SK-N-SH treated with all-trans-retinoic acid at 6 μM for 48 hours (cell line): ENCODE measurements around the gene CD83.

ENCODE experiments used
- ARNTL ChIP-seq: fragments of 450-650 bp; formaldehyde crosslinking; IDR thresholded peaks from 2 replicates; pipeline ENCODE4 v1.5.0; 2020; ENCODE audit warnings: low read depth, mild to moderate bottlenecking, moderate library complexity, borderline replicate concordance
- CSDC2 ChIP-seq: fragments of 250-450 bp; sonication (Bioruptor Pico); IDR thresholded peaks from 2 replicates; pipeline ENCODE4 v1.5.0; 2020; ENCODE audit warnings: mild to moderate bottlenecking, moderate library complexity
- GLIS3 ChIP-seq: fragments of 250-450 bp; sonication (Bioruptor Pico); IDR thresholded peaks from 2 replicates; pipeline ENCODE4 v1.5.0; 2020; ENCODE audit warnings: mild to moderate bottlenecking, moderate library complexity
- PATZ1 ChIP-seq: fragments of 250-450 bp; sonication (Bioruptor Pico); IDR thresholded peaks from 2 replicates; pipeline ENCODE4 v1.8.0; 2020; ENCODE audit warnings: mild to moderate bottlenecking, moderate library complexity, borderline replicate concordance
- SNAI2 ChIP-seq: fragments of 250-450 bp; sonication (Bioruptor Pico); IDR thresholded peaks from 2 replicates; pipeline ENCODE4 v1.5.0; 2020; ENCODE audit warnings: mild to moderate bottlenecking, moderate library complexity
- TOX ChIP-seq: fragments of 250-450 bp; sonication (Bioruptor Pico); IDR thresholded peaks from 2 replicates; pipeline ENCODE4 v1.8.0; 2021; ENCODE audit warnings: mild to moderate bottlenecking, moderate library complexity, borderline replicate concordance
- ZC3H10 ChIP-seq: fragments of 250-450 bp; sonication (Bioruptor Pico); IDR thresholded peaks from 2 replicates; pipeline ENCODE4 v1.5.1; 2021; ENCODE audit warnings: mild to moderate bottlenecking, moderate library complexity
- ZFP3 ChIP-seq: fragments of 250-450 bp; sonication (Bioruptor Pico); IDR thresholded peaks from 2 replicates; pipeline ENCODE4 v1.5.0; 2020; ENCODE audit warnings: mild to moderate bottlenecking, moderate library complexity
- ZFP30 ChIP-seq: fragments of 450-650 bp; formaldehyde crosslinking; IDR thresholded peaks from 2 replicates; pipeline ENCODE4 v1.5.0; 2022; ENCODE audit warnings: mild to moderate bottlenecking, moderate library complexity
- ZNF8 ChIP-seq: fragments of 450-650 bp; formaldehyde crosslinking; IDR thresholded peaks from 2 replicates; pipeline ENCODE4 v1.5.0; 2020; ENCODE audit warnings: mild to moderate bottlenecking, moderate library complexity

- TF ChIP-seq TOX (CRISPR knock-in tag) = no peak
- no peak for TF ChIP-seq PATZ1 (CRISPR knock-in tag)
- no peak for TF ChIP-seq ZNF8
- no peak for TF ChIP-seq ZFP3 (CRISPR knock-in tag)
- TF ChIP-seq ARNTL (CRISPR knock-in tag) = no peak
- no peak for TF ChIP-seq ZC3H10 (CRISPR knock-in tag)
- no peak for TF ChIP-seq GLIS3 (CRISPR knock-in tag)
- TF ChIP-seq SNAI2 (CRISPR knock-in tag) = no peak
- TF ChIP-seq CSDC2 (CRISPR knock-in tag) = no peak
- no peak for TF ChIP-seq ZFP30 (CRISPR knock-in tag)
Observed at GRCh38 chr6:14149739-14150130, 32.2 kb downstream of the CD83 start.
